SKM-1 (cell line): ENCODE measurements around the gene RIT1.
"Not testable (repeated sequence)": the region's sequence is repeated elsewhere in the genome, so short reads cannot be mapped to it uniquely, and the experiment has no call there.

Source experiments
- DNase-seq: peaks from one replicate; lab custom pipeline; 2025; ENCODE audit not compliant: unreplicated experiment; lab: John Stamatoyannopoulos, UW

Gene RIT1

DNA sequence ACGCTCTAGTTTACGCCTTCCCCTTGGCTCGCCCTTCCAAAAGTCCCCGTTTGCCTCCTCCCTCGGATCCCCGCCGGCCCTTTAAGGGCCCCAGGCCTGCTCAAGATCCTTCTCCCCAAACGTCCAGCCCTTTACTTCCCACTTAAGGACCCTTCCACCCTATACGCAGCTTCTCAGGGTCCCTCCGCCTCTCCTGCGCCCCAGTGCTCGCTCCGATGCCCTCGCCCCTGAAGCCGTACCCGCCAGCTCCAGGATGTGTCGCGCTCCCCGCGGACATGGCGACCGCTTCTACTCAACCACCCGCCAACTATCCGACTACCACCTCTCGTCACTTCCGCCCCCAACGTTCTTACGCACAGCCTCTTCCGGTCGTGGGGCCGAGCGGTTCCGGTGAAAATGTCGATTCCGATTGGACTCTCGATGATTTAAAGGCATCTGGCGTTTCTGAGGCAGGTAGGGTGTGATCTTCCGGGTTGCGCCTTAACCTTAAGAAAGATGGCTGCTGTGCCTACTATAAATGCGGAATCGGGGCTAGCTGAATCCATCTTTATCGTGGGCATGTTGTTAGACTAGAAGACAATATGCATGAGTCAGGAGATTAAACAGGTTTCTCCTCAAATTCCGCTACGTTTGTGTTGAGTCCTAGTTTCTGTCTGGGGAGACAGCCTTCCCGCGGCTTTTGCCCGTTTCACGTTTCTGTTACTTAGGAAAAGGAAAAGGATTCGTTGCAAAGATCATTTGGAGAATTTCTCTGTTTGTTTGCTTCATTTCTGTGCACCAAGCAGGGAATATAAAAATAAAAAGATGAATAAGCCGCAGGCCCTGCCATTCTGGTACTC lies 23.2 kb upstream of the RIT1 start, which contains the start of gene KHDC4:
Gene KHDC4, minus strand, starts transcription at position 317 of the 839 bp plus-strand sequence. Its CDS starts 40 bp downstream, at position 277.
- DNase-seq, result peak; percentile 100

DNA sequence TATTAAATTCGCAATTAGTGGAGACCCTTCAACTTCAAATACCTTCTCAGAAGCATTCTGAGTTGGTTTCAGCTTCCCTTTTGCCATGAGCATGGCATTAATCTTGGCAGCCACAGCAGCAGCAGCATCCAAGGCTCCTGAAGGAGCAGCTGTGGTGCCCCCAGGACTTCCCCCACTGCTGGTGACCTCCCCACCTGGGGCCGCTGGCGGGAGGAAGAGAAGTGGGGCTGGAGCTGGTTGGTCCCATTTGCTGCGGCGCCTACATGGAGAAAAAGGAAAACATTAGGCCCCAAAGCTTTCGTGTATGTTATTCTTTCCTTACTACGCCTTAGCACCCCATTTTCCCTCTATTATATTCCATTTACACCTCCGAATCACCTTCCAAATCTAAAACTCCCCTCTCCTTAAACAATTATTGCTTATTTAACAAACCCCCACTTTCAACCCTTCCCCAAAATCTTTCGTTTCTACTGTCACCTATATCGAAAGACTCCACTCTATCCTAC lies 22.5 kb upstream of the RIT1 start:
- no peak for DNase-seq

GRCh38 chr1:155932487-155932886 lies 21.3 kb upstream of the RIT1 start:
- DNase-seq, result no peak

DNA sequence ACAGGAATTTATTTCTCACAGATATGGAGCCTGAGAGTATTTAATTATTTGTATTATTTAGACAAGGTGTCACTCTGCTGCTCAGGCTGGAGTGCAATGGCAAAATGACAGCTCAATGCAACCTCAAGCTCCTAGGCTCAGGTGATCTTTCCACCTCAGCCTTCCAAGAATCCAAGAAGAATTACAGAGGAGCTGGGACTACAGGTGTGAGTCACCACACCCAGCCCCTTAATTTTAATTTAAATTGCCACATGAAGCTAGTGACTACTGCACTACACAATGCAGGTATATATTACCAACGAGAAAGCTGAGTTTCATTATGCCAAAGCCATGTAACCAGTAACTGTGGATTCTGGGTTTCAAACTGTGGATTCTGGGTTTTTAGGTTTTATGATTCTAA lies 20.9 kb upstream of the RIT1 start:
- no peak for DNase-seq

GRCh38 chr1:155931332-155932038 lies 20.3 kb upstream of the RIT1 start:
- DNase-seq, result no peak

DNA sequence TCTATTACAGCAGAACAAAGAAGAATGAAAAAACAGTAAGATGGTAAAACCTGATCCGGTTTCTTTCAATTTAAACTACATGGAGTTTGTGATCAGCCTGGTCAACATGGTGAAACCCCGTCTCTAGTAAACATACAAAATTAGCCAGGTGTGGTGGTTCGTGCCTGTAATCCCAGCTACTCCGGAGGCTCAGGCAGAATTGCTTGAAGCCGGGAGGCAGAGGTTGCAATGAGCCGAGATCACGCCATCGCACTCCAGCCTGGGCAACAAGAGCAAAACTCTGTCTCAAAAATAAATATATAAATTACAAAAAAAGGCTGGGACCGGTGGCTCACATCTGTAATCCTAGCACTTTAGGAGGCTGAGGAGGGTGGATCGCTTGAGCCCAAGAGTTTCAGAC lies 19.6 kb upstream of the RIT1 start:
- not testable (repeated sequence) for DNase-seq

DNA sequence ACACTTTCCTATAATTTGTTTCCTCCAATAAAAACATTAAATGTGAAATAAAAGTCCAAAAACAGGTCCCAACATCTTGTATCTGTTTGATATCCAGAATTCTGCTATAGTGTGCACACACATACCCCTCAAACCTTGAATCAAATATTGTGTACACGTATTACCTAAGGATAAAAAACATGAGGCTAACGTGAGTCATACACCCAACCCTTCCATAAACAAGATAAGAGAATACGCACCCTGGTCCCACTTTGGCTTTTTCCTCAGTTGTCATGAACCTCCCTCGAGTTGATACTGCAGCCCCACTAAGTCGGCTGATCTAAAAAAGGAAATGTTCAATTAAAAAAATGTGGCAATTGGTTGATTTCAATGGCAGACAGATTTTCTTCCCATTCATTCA lies 17.9 kb upstream of the RIT1 start:
- DNase-seq, result no peak

- no peak for DNase-seq
Observed at GRCh38 chr1:155925506-155925905, 14.4 kb upstream of the RIT1 start.

DNA sequence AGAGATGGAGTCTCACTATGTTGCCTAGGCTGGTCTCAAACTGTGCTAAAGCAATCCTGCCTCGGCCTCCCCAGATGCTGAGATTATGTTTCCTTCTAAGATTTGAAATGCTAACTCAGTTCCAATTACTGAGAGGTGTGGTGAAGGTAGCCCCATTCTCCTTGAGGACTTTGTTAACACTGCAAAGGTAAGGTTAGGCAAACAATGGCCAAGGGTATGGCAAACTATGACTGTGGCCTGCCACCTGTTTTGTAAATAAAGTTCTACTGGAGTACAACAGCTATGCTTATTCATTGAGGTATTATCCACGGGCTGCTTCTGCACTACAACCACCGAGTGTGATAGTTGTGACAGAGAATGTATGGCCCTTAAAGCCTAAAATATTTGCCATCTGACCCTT lies 9.6 kb upstream of the RIT1 start:
- no peak for DNase-seq

DNA sequence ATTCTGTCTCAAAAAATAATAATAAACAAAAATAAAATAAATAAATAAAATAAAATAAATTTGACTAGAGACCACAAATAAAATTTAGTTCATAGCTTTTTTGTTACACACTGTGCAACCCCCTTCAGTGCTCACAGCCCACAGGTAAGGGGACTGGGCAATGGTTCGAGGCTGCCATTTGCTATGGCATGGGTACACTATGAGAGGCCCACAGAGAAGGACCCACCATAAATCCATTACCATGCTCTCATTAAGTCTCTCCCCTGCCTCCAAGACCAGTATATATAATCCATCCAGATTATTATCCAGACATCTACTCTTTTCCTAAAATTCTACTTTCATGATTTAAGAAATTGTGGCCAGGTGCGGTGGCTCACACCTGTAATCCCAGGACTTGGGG lies 8.7 kb upstream of the RIT1 start:
- DNase-seq, result no peak

GRCh38 chr1:155918660-155919059 lies 7.5 kb upstream of the RIT1 start:
- no peak for DNase-seq

DNA sequence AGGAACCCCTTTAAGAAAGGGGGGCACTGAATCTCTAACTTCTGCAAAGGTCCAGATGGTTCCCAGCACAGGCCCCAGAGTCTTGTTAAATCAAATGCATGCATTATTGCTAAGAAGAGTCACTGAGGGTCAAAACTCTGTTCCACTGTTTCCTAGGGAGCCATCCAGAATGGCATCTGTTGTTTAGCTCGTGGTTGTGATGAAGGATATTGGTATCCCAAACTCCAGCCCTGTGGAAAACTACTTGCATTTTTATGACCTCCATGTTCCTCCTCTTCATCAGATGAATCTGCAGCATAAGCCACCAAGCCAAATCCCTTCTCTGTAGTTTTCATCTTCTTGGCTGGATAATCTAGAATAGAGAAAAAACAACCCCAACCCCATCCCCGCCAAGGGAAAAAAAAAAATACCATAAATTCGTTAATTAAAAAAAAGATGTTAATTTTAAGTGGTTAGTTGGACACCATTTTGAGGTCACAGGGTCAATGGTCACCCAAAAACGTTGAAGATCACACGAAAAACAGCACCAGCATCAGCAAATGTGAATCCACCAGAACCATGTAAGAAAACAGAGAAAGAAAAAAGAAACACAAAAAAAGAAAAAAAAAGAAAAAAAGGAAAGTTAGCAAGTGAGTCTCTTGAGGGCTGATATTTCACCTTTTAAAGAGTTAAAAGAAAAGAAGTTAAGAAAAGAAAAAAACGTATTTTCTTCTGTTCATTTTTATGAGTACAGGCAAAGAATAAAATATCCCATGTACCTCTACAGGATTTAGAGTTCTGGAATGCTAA lies 3.0 kb upstream of the RIT1 start:
- DNase-seq, result no peak

- DNase-seq, result no peak
Observed at GRCh38 chr1:155912056-155912536, 947 bp upstream of the RIT1 start.

DNA sequence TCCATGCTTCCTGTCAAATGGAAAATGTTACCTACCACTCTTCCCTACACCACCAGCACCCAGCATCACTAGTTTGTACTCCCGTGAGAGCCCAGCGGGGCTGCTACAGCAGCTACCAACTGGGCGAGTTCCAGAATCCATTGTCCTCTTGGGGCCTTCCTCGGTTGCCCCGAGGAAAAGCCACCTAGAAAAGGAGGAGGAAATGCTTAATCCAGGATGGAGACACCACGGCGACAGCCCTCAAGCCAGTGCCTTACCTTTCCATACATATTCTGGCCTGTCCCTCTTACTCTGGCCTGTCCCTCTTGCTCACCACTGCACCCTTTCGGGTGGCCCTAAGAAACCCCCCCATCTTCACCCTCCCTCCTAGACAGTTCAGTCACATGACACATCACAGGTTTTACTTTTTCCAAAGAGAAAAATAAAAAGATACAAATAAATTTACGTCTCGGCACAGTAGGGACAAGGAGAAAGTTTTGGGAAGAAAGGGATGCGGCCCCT lies 478 bp downstream of the RIT1 start:
- DNase-seq, result no peak

DNA sequence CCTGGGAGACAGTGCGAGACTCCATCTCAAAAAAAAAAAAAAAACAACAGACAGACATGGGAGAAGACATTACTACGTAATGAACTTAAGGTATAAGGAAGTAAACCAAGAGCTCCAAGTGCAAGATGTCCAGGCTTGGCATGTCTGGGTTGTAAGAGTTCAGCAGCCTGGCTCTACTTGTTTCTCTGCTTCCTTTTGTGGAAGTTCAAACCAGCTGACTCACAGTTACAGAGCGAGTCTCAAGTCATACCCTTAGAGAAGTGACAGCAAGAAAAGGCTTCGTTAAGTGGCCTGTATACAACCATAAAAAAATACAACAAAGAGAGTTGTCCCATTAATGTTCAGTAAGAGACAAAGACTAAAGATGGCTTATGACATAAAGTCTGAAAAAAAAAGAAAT lies 1.3 kb downstream of the RIT1 start:
- peak; percentile 91 for DNase-seq

DNA sequence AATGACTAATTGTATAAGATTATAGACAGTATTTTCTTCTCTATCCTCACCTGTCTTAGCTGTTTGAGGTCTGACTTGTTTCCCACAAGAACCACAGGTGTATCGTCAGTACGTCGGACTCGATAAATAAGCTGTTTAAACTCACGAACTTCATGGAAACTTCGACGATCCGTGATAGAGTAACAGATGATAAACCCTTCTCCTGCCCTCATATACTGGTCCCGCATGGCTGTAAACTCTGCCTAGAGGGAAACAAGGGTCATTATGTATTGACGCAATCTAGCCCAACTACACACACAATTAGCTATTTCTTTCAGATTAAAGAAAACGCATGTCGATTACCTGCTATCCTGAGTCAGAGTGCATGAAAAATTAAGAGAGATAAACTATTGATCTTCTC lies 6.9 kb downstream of the RIT1 start:
- DNase-seq, result no peak

DNA sequence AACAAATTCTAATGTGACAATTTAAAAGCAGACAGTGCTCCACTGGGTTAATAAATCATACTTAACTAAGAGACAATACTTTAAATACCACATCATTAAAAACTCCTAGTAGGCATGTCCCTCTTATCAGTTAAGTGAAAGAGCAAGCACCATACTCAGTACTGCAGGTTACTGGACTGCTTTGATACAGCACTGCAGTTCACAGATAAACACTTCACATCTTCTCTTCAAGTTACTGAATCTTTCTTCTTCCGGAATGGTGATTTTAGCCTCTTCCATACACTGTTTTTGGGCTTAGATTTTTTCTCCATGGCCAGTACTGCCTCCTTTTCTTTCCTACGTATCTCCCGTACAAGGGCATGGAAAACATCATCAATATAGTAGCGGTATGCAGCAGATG lies 11.0 kb downstream of the RIT1 start:
- no peak for DNase-seq

GRCh38 chr1:155899683-155900082 lies 11.5 kb downstream of the RIT1 start:
- DNase-seq, result no peak

- DNase-seq, result no peak
Observed at GRCh38 chr1:155898888-155899287, 12.3 kb downstream of the RIT1 start.

DNA sequence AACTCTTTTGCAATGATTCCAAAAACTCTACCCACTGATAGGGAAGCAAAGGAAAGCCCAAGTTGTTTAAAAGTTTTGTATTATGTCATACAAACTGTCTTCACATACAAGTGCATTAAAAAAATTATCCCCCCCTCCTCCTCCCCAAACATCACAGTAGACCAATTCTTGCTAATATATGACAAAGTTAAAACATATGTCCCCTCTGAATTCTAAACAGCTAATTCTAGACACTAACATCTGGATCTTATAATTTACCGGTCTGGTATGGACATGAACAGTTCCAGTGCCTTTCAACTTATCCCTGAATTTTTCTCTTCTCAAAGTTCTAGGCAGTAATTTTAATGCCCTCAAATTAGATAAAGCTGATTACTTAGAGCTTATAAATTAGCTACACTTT lies 13.4 kb downstream of the RIT1 start:
- DNase-seq, result no peak

- DNase-seq, result not testable (repeated sequence)
Observed at GRCh38 chr1:155896476-155896875, 14.7 kb downstream of the RIT1 start.
